ENCODE results near the gene RPP25L.

DNA sequence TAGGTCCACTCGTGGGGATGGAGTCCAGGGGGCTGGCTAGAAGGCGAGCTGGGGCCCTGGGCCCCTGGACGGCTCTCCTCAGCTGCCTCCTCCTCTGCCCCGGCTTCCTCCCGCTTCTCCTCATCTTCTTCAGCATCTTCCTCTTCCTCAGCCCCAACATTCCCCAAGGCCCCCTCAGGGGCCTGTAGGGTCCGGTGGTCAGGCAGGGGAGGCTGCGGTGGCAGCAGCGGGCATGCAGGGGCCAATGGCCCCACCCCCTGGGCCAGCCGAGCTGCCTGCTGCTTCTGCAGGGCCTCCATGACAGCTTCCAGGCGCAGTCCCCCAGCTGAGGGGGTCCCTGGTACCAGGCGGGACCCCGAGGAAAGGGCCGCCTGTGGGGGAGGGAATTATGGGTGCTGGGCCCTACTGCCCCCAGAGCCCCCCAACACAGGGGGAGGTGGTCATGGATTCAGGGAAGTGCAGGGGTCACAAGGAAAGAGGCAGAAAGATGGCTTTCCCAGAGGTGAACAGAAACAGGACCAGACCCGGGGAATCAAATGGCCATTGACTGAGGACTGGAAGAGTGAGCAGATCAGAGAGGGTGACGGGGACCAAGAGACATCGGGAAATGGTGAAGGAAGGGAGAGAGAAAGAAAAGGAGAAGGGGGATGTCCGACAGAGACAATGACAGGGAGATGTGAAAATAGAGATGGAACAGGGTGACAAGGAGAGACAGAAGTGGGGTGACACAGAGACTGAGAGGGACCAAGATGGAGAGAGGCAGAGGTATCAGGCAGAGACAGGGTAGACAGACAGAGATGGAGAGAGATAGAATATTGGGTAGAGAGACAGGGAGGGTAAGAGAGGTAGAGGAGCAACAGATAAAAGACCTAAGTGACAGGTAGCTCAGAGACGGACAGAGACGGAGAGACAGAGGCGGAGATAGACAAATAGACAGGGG lies 16.1 kb upstream of the RPP25L start:
- TF ChIP-seq, protein P1, sequence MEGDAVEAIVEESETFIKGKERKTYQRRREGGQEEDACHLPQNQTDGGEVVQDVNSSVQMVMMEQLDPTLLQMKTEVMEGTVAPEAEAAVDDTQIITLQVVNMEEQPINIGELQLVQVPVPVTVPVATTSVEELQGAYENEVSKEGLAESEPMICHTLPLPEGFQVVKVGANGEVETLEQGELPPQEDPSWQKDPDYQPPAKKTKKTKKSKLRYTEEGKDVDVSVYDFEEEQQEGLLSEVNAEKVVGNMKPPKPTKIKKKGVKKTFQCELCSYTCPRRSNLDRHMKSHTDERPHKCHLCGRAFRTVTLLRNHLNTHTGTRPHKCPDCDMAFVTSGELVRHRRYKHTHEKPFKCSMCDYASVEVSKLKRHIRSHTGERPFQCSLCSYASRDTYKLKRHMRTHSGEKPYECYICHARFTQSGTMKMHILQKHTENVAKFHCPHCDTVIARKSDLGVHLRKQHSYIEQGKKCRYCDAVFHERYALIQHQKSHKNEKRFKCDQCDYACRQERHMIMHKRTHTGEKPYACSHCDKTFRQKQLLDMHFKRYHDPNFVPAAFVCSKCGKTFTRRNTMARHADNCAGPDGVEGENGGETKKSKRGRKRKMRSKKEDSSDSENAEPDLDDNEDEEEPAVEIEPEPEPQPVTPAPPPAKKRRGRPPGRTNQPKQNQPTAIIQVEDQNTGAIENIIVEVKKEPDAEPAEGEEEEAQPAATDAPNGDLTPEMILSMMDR (IDR thresholded peaks at IDR 0.05 in 2 of 3, conservative IDR thresholded peaks at IDR 0.05 in 1 of 3; ENCODE audit: borderline replicate concordance in 1 of 3, insufficient read depth in 1 of 3, low read depth in 2 of 3, low read length in 2 of 3): no peak
- no peak for TF ChIP-seq SP1 (IDR thresholded peaks at IDR 0.05; ENCODE audit: low read depth)
- TF ChIP-seq EGR1 (IDR thresholded peaks at IDR 0.05; ENCODE audit: low read depth): no peak
- TF ChIP-seq POLR2A (IDR thresholded peaks at IDR 0.05; ENCODE audit: borderline replicate concordance, extremely low read depth, insufficient read depth, insufficient read length): no peak
- TF ChIP-seq CEBPB (IDR thresholded peaks at IDR 0.05; ENCODE audit: low read depth): no peak
- TF ChIP-seq, protein P2, sequence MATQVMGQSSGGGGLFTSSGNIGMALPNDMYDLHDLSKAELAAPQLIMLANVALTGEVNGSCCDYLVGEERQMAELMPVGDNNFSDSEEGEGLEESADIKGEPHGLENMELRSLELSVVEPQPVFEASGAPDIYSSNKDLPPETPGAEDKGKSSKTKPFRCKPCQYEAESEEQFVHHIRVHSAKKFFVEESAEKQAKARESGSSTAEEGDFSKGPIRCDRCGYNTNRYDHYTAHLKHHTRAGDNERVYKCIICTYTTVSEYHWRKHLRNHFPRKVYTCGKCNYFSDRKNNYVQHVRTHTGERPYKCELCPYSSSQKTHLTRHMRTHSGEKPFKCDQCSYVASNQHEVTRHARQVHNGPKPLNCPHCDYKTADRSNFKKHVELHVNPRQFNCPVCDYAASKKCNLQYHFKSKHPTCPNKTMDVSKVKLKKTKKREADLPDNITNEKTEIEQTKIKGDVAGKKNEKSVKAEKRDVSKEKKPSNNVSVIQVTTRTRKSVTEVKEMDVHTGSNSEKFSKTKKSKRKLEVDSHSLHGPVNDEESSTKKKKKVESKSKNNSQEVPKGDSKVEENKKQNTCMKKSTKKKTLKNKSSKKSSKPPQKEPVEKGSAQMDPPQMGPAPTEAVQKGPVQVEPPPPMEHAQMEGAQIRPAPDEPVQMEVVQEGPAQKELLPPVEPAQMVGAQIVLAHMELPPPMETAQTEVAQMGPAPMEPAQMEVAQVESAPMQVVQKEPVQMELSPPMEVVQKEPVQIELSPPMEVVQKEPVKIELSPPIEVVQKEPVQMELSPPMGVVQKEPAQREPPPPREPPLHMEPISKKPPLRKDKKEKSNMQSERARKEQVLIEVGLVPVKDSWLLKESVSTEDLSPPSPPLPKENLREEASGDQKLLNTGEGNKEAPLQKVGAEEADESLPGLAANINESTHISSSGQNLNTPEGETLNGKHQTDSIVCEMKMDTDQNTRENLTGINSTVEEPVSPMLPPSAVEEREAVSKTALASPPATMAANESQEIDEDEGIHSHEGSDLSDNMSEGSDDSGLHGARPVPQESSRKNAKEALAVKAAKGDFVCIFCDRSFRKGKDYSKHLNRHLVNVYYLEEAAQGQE (IDR thresholded peaks at IDR 0.05; ENCODE audit: low read depth): no peak
- no peak for TF ChIP-seq ZNF274 (IDR thresholded peaks at IDR 0.05; ENCODE audit: low read depth, low read length)

Data from HCT116 (cell line).